H1 (cell line): ENCODE results near the gene NFKBIE. TPM values are rescaled to one million over a fixed set of nuclear protein-coding genes. Genes with fewer than 3 reads are reported as not detected.

Experiments used
- CEBPB ChIP-seq: IDR thresholded peaks from 2 replicates; pipeline ENCODE4 v1.6.1; 2012; ENCODE audit warnings: low read depth, low read length
- TAF1 ChIP-seq: IDR thresholded peaks from 2 replicates; pipeline ENCODE4 v1.6.1; 2011; ENCODE audit warnings: mild to moderate bottlenecking, low read depth, low read length
- polyA plus RNA-seq, 7 experiments: library from polyadenylated mRNA; depleted of rRNA in 3 of 7; stranded (reverse) in 5 of 7; unstranded in 2 of 7; fragments of >200 nt in 5 of 7; fragments of 200-250 nt in 2 of 7; gene quantifications; 1 replicate in 5 of 7; 2 replicates in 1 of 7; 4 replicates in 1 of 7; pipeline versions ENCODE4 v1.2.1 to v1.2.3, GENCODE V29; 2011 to 2013; ENCODE audit warnings: missing spikeins in 2 of 7, mixed read lengths in 2 of 7
- total RNA-seq: library from RNA; stranded (reverse); fragmentation: NEBNext Ultra II Directional; extraction: Animal tissue kit (Norgen Biotek cat#: 25700); gene quantifications from 2 replicates; pipeline ENCODE4 v1.2.1, GENCODE V29; 2021
- TF ChIP-seq, protein P1 (sequence below): fragments of 300-600 bp; sonication (generic); IDR thresholded peaks from 2 replicates; pipeline ENCODE4 v1.7.1; 2012; ENCODE audit warnings: low read length, moderate library complexity, mild to moderate bottlenecking, inconsistent platforms; ENCODE audit not compliant: insufficient replicate concordance

The NFKBIE gene
- total and polyA plus RNA-seq, 2 of the 8 experiments (the other 6 are each of a cell fraction or from before 2014, with no cell fraction given) = 13.5 to 19.2 TPM

DNA sequence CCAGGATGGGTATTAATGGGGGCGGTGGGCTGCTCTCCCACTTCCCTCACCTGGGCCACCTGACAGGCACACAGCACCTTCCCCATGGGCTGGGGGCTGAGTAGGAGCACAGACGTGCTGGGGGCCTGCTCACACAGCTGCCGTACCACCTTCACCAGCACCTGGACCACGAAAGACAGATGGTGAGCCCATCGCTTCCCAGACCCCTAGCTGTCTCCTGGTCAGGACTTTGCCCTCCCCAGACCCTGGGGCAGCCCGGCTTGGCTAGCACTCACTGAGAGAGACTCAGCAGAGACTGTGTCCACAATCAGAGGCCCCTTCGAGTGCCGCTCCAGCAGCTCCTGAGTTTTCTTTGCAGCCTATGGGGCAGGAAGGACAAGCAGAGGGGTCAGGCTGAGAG, 35.8 kb upstream of the NFKBIE start (continued):
- TF ChIP-seq, protein P1, sequence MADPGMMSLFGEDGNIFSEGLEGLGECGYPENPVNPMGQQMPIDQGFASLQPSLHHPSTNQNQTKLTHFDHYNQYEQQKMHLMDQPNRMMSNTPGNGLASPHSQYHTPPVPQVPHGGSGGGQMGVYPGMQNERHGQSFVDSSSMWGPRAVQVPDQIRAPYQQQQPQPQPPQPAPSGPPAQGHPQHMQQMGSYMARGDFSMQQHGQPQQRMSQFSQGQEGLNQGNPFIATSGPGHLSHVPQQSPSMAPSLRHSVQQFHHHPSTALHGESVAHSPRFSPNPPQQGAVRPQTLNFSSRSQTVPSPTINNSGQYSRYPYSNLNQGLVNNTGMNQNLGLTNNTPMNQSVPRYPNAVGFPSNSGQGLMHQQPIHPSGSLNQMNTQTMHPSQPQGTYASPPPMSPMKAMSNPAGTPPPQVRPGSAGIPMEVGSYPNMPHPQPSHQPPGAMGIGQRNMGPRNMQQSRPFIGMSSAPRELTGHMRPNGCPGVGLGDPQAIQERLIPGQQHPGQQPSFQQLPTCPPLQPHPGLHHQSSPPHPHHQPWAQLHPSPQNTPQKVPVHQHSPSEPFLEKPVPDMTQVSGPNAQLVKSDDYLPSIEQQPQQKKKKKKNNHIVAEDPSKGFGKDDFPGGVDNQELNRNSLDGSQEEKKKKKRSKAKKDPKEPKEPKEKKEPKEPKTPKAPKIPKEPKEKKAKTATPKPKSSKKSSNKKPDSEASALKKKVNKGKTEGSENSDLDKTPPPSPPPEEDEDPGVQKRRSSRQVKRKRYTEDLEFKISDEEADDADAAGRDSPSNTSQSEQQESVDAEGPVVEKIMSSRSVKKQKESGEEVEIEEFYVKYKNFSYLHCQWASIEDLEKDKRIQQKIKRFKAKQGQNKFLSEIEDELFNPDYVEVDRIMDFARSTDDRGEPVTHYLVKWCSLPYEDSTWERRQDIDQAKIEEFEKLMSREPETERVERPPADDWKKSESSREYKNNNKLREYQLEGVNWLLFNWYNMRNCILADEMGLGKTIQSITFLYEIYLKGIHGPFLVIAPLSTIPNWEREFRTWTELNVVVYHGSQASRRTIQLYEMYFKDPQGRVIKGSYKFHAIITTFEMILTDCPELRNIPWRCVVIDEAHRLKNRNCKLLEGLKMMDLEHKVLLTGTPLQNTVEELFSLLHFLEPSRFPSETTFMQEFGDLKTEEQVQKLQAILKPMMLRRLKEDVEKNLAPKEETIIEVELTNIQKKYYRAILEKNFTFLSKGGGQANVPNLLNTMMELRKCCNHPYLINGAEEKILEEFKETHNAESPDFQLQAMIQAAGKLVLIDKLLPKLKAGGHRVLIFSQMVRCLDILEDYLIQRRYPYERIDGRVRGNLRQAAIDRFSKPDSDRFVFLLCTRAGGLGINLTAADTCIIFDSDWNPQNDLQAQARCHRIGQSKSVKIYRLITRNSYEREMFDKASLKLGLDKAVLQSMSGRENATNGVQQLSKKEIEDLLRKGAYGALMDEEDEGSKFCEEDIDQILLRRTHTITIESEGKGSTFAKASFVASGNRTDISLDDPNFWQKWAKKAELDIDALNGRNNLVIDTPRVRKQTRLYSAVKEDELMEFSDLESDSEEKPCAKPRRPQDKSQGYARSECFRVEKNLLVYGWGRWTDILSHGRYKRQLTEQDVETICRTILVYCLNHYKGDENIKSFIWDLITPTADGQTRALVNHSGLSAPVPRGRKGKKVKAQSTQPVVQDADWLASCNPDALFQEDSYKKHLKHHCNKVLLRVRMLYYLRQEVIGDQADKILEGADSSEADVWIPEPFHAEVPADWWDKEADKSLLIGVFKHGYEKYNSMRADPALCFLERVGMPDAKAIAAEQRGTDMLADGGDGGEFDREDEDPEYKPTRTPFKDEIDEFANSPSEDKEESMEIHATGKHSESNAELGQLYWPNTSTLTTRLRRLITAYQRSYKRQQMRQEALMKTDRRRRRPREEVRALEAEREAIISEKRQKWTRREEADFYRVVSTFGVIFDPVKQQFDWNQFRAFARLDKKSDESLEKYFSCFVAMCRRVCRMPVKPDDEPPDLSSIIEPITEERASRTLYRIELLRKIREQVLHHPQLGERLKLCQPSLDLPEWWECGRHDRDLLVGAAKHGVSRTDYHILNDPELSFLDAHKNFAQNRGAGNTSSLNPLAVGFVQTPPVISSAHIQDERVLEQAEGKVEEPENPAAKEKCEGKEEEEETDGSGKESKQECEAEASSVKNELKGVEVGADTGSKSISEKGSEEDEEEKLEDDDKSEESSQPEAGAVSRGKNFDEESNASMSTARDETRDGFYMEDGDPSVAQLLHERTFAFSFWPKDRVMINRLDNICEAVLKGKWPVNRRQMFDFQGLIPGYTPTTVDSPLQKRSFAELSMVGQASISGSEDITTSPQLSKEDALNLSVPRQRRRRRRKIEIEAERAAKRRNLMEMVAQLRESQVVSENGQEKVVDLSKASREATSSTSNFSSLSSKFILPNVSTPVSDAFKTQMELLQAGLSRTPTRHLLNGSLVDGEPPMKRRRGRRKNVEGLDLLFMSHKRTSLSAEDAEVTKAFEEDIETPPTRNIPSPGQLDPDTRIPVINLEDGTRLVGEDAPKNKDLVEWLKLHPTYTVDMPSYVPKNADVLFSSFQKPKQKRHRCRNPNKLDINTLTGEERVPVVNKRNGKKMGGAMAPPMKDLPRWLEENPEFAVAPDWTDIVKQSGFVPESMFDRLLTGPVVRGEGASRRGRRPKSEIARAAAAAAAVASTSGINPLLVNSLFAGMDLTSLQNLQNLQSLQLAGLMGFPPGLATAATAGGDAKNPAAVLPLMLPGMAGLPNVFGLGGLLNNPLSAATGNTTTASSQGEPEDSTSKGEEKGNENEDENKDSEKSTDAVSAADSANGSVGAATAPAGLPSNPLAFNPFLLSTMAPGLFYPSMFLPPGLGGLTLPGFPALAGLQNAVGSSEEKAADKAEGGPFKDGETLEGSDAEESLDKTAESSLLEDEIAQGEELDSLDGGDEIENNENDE = no peak
- TF ChIP-seq CEBPB = no peak
- no peak for TF ChIP-seq TAF1
